ENCODE measurements around the gene VPS13D. TPM values are rescaled to one million over a fixed set of nuclear protein-coding genes. Genes with fewer than 3 reads are reported as not detected.

Gene VPS13D
- total and polyA plus RNA-seq, 10 donors: 10.1 to 108 (median 86.3) TPM

DNA sequence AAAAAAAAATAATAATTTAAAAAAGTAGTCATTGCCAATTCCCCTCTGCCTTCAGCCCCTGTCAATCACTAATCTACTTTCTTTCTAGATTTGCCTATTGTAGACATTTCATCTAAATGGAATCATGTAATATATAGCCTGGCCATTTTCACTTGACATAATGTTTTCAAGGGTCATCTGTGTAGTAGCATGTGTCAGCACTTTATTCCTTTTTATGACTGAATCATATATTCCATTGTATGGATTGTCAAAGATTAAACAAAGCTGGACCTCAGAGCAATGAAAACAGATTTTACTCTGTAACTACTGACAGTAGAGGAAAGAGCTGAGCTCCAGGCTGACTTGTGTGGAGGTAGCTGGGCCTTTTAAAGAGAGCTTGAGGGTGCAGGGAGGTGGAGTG, 15.9 kb downstream of the VPS13D start:
- Histone ChIP-seq H3K4me3 (no peak overlapping the region), H3K36me3 (peaks cover 13 to 100% (median 85%) of the 10 kb centered on the region in 6 donors), H3K9me3 (no peaks in the 10 kb centered on the region), H3K4me1 (no peaks in the 10 kb centered on the region), H3K27ac (no peak overlapping the region), H3K27me3 (replicated peaks in 1 of 7) (no peaks in the 10 kb centered on the region)
- TF ChIP-seq POLR2AphosphoS5 (IDR thresholded peaks at IDR 0.05): no peak
- no peak for TF ChIP-seq POLR2A (IDR thresholded peaks at IDR 0.05)
- TF ChIP-seq, protein P1, sequence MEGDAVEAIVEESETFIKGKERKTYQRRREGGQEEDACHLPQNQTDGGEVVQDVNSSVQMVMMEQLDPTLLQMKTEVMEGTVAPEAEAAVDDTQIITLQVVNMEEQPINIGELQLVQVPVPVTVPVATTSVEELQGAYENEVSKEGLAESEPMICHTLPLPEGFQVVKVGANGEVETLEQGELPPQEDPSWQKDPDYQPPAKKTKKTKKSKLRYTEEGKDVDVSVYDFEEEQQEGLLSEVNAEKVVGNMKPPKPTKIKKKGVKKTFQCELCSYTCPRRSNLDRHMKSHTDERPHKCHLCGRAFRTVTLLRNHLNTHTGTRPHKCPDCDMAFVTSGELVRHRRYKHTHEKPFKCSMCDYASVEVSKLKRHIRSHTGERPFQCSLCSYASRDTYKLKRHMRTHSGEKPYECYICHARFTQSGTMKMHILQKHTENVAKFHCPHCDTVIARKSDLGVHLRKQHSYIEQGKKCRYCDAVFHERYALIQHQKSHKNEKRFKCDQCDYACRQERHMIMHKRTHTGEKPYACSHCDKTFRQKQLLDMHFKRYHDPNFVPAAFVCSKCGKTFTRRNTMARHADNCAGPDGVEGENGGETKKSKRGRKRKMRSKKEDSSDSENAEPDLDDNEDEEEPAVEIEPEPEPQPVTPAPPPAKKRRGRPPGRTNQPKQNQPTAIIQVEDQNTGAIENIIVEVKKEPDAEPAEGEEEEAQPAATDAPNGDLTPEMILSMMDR (IDR thresholded peaks at IDR 0.05 in 8 of 11, conservative IDR thresholded peaks at IDR 0.05 in 3 of 11): no peak
- no peak for DNase-seq
- intact Hi-C loops (cut with DNase I; ENCODE audit: low total_unique reads): no loop called here

DNA sequence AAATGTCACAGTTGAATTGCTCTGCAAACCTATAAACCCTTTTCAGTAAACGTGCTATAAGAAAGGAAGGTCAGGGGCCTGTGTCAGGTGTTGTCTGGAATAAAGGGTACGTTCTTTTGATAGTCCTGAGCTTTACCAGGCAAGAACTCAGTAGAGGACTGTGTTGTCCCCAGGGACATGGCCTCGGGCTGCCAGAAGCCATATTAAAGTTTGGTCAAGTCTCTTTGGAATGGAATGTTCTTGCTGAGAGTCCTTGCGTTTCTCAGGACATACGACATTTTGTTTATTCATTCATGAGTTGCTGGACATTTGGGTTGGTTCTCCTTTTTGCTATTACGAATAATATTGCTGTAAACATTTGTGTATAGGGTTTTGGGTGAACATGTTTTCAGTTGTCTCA, 16.8 kb downstream of the VPS13D start:
- Histone ChIP-seq H3K27me3 (replicated peaks in 1 of 7) (no peaks in the 10 kb centered on the region), H3K36me3 (peaks cover 13 to 100% (median 85%) of the 10 kb centered on the region in 6 donors), H3K4me1 (no peaks in the 10 kb centered on the region), H3K9me3 (no peaks in the 10 kb centered on the region), H3K27ac (no peak overlapping the region), H3K4me3 (no peak overlapping the region)
- TF ChIP-seq, protein P1 (IDR thresholded peaks at IDR 0.05 in 8 of 11, conservative IDR thresholded peaks at IDR 0.05 in 3 of 11): no peak
- no peak for TF ChIP-seq POLR2A (IDR thresholded peaks at IDR 0.05)
- no peak for TF ChIP-seq POLR2AphosphoS5 (IDR thresholded peaks at IDR 0.05)
- intact Hi-C loops (cut with DNase I; ENCODE audit: low total_unique reads): no loop called here
- no peak for DNase-seq
- WGBS, 5 donors: 85 to 90% (median 89%) methylated on average over 6 of the region's 6 CpGs

DNA sequence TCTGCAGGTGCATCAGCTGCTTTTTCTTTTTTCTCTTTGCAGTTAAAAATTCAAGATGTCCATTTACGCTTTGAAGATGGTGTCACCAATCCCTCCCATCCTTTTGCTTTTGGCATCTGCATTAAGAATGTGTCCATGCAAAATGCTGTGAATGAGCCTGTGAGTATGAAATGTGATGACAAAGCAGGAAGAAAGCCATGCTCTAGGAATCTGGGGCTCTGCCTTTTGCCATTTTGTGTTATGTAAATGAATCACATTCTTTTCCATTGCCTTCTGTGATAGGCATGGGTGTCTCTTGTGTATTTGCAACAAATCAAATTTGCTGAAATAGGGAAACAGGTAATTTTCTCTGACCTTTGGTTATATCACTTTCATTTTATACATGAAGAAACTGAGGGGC, 19.4 kb downstream of the VPS13D start:
- H3K4me1 ChIP-seq: no peaks in the 10 kb centered on the region
- no peak overlapping the region for H3K4me3 ChIP-seq
- intact Hi-C loops (cut with DNase I; ENCODE audit: low total_unique reads): no loop called here
- 89 to 100% (median 96%) methylated on average over 1 of the region's 1 CpG for WGBS, 5 donors
- no peaks in the 10 kb centered on the region for H3K27me3 ChIP-seq (replicated peaks in 1 of 7)
- TF ChIP-seq POLR2AphosphoS5 (IDR thresholded peaks at IDR 0.05) (no peak), POLR2A (IDR thresholded peaks at IDR 0.05) (no peak)
- TF ChIP-seq, protein P1 (IDR thresholded peaks at IDR 0.05 in 8 of 11, conservative IDR thresholded peaks at IDR 0.05 in 3 of 11): no peak
- H3K36me3 ChIP-seq: peaks cover 13 to 100% (median 89%) of the 10 kb centered on the region in 6 donors
- DNase-seq: no peak
- H3K9me3 ChIP-seq: no peaks in the 10 kb centered on the region
- H3K27ac ChIP-seq: no peak overlapping the region

DNA sequence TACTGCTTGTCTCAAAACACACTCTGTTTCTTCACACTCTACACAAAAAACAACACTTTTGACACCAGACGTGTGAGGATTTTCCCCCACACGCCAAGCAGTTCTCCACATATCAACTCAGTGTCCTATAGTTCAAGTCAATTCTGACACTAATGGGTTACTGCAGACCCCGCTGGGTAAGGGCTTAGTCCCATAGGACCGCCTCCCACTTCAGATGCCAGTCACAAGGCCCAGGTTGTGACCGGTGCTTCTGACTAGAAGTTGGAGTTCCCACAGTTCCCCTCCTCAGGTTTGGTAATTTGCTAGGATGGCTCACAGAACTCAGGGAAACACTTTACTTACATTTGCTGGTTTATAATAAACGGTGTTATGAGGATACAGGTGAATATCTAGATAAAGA, 19.9 kb downstream of the VPS13D start:
- TF ChIP-seq POLR2A (IDR thresholded peaks at IDR 0.05) (no peak), POLR2AphosphoS5 (IDR thresholded peaks at IDR 0.05) (no peak)
- TF ChIP-seq, protein P1 (IDR thresholded peaks at IDR 0.05 in 8 of 11, conservative IDR thresholded peaks at IDR 0.05 in 3 of 11): no peak
- Histone ChIP-seq H3K4me3 (no peak overlapping the region), H3K9me3 (no peaks in the 10 kb centered on the region), H3K4me1 (no peaks in the 10 kb centered on the region), H3K27me3 (replicated peaks in 1 of 7) (no peaks in the 10 kb centered on the region), H3K27ac (no peak overlapping the region), H3K36me3 (peaks cover 10 to 100% (median 88%) of the 10 kb centered on the region in 6 donors)
- intact Hi-C loops (cut with DNase I; ENCODE audit: low total_unique reads): no loop called here
- 87 to 93% (median 89%) methylated on average over 6 of the region's 6 CpGs for WGBS, 5 donors
- no peak for DNase-seq
